Bronchial epithelial cell (primary cell): ENCODE measurements around the gene CLDN18. TPM values are rescaled to one million over a fixed set of nuclear protein-coding genes. Genes with fewer than 3 reads are reported as not detected.

Source experiments
- DNase-seq: peaks from one replicate; pipeline ENCODE4 v3.0.0-alpha.2; 2010; ENCODE audit warnings: low read depth
- FAIRE-seq: peaks from 2 replicates; lab custom pipeline; 2011; peaks lifted over from hg19 to GRCh38; lab: Jason Lieb, UNC
- H3K27me3 ChIP-seq: 2 replicates; pipeline ENCODE4 v1.5.1; 2011; ENCODE audit warnings: low read length; ENCODE audit not compliant: control insufficient read depth, insufficient read depth
- H3K36me3 ChIP-seq: 2 replicates; pipeline ENCODE4 v1.5.1; 2011; ENCODE audit warnings: low read length; ENCODE audit not compliant: control insufficient read depth, insufficient read depth
- H3K4me3 ChIP-seq: 2 replicates; pipeline ENCODE4 v1.5.1; 2011; ENCODE audit warnings: mild to moderate bottlenecking, low read depth, low read length, control low read depth
- total RNA-seq: library from RNA; depleted of rRNA; stranded (reverse); fragments of >200 nt; gene quantifications from 2 replicates; pipeline ENCODE4 v1.2.1, GENCODE V29; 2014
- TF ChIP-seq, protein P1 (sequence below): IDR thresholded peaks from 2 replicates; pipeline ENCODE4 v1.5.1; 2011; ENCODE audit warnings: mild to moderate bottlenecking, moderate library complexity, low read length, control low read depth, inconsistent platforms; ENCODE audit not compliant: insufficient read depth, severe bottlenecking

Gene CLDN18
- total RNA-seq, 1 donor from 2014 or later, result not detected

DNA sequence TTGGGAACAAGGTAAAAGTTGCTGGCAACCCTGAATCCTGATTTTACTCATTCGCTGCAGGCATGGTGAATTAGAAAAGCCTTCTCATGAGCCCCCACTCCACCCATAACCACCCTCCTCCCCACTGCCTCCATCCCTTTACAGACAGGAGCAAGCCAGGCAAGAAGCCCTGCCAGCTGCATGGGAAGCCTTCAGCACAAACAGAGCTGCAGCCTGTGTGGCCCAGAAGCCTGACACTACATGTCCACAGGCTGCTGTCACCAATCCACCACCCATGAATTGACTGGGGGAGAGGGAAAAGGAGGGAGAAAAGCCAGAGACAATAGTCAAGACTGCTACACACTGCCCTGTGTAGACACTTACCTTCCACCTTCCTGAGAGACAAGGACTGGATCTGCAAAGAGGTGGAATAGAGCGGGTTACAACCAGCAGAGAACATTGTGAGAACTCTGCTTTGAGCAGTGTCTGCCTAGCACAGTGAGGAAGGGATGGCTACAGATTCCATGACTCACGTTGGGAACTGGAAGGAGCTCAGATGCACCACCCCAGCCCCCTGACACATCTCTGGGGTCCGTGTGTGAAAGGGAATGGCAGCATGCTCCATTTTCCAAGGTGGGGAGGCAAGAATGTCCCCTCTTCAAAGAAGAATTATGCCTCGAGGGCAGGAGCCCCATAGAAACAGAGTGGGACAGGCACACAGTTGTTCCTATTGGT is 71.6 kb downstream of the CLDN18 start:
- Histone ChIP-seq H3K4me3 (no peak overlapping the region), H3K36me3 (no peaks in the 10 kb centered on the region), H3K27me3 (no peaks in the 10 kb centered on the region)
- TF ChIP-seq, protein P1, sequence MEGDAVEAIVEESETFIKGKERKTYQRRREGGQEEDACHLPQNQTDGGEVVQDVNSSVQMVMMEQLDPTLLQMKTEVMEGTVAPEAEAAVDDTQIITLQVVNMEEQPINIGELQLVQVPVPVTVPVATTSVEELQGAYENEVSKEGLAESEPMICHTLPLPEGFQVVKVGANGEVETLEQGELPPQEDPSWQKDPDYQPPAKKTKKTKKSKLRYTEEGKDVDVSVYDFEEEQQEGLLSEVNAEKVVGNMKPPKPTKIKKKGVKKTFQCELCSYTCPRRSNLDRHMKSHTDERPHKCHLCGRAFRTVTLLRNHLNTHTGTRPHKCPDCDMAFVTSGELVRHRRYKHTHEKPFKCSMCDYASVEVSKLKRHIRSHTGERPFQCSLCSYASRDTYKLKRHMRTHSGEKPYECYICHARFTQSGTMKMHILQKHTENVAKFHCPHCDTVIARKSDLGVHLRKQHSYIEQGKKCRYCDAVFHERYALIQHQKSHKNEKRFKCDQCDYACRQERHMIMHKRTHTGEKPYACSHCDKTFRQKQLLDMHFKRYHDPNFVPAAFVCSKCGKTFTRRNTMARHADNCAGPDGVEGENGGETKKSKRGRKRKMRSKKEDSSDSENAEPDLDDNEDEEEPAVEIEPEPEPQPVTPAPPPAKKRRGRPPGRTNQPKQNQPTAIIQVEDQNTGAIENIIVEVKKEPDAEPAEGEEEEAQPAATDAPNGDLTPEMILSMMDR, result no peak
- DNase-seq, result peak; percentile 65
- no peak for FAIRE-seq

GRCh38 chr3:138082085-138082991 is 72.4 kb downstream of the CLDN18 start:
- Histone ChIP-seq H3K4me3 (no peak overlapping the region), H3K27me3 (no peaks in the 10 kb centered on the region), H3K36me3 (no peaks in the 10 kb centered on the region)
- FAIRE-seq (peak; percentile 43), DNase-seq (peak; percentile 91)
- TF ChIP-seq, protein P1, result no peak

GRCh38 chr3:138082992-138083386 is 73.0 kb downstream of the CLDN18 start:
- Histone ChIP-seq H3K27me3 (no peaks in the 10 kb centered on the region), H3K36me3 (no peaks in the 10 kb centered on the region), H3K4me3 (no peak overlapping the region)
- TF ChIP-seq, protein P1, result no peak
- DNase-seq, result no peak
- FAIRE-seq, result peak; percentile 36

Other genes starting within 250 kb of the CLDN18 start
- gene SOX14, start 245.8 kb upstream of the CLDN18 start, total RNA-seq, result not detected in 2 replicates
- 0.77 and 2.1 TPM in 2 replicates for gene DZIP1L, start 105.4 kb downstream of the CLDN18 start, total RNA-seq
- gene A4GNT, start 122.2 kb downstream of the CLDN18 start, total RNA-seq, result not detected in 2 replicates
- gene DBR1, start 164.8 kb downstream of the CLDN18 start, total RNA-seq, result 10.5 and 17.9 TPM in 2 replicates
- gene ARMC8, start 177.1 kb downstream of the CLDN18 start, total RNA-seq, result 29.5 and 33.0 TPM in 2 replicates